ENCODE data around the gene FAM162B.

- TF ChIP-seq CTCF (IDR thresholded peaks at IDR 0.05) = no peak
- TF ChIP-seq POLR2A (IDR thresholded peaks at IDR 0.05) = no peak
Observed at GRCh38 chr6:116763906-116764628, 1.5 kb downstream of the FAM162B start.
